Pancreas (tissue), 10 donors: ENCODE data around the gene SRPX2. TPM values are rescaled to one million over a fixed set of nuclear protein-coding genes. Genes with fewer than 3 reads are reported as not detected.

Source experiments
- ATAC-seq, 4 donors: fragments of 200-7000 bp; cut with Tn5 transposase; one replicate each; pipeline versions ENCODE4 v1.8.0 to v1.9.1; 2020; ENCODE audit warnings: mild to moderate bottlenecking in 4 of 4, moderate library complexity in 4 of 4
- DNase-seq, 6 donors: peaks; one replicate each; pipeline ENCODE4 v3.0.0-alpha.2; 2020
- FAIRE-seq: peaks from 2 replicates; lab custom pipeline; 2012; peaks lifted over from hg19 to GRCh38; lab: Jason Lieb, UNC
- H3K27ac ChIP-seq, 4 donors: fragments of 200-600 bp; sonication (generic); 1 replicate in 3 of 4; 2 replicates in 1 of 4; pipeline versions ENCODE4 v1.5.0 to v1.8.0; 2020
- H3K27me3 ChIP-seq, 4 donors: fragments of 200-600 bp; one replicate each; pipeline ENCODE4 v1.8.0; 2021
- H3K36me3 ChIP-seq, 3 donors: fragments of 200-600 bp; sonication (generic) in 1 of 3; one replicate each; pipeline versions ENCODE4 v1.5.0 to v1.8.0; 2020 to 2021
- H3K4me1 ChIP-seq, 3 donors: fragments of 200-600 bp; one replicate each; pipeline ENCODE4 v1.8.0; 2021
- H3K4me3 ChIP-seq, 4 donors: fragments of 200-600 bp; sonication (generic) in 2 of 4; one replicate each; pipeline versions ENCODE4 v1.5.0 to v1.8.0; 2020 to 2021
- H3K9me3 ChIP-seq, 4 donors: fragments of 200-600 bp; one replicate each; pipeline ENCODE4 v1.8.0; 2021
- WGBS, 2 donors: extraction: QIAGEN DNeasy Blood & Tissue Kit; methylation state at CpG; one replicate each; pipeline ENCODE4 v1.1.7; 2013; 5-methylcytosine and 5-hydroxymethylcytosine counted together
- intact Hi-C, 3 donors: fragments of 100-400 bp; cut with DNase I; formaldehyde crosslinking; loops; one replicate each; pipeline versions ENCODE4 v1.11.1 to v1.14.2; 2022
- polyA plus RNA-seq, 2 donors: library from polyadenylated mRNA; stranded (reverse); fragments of 200-250 nt; gene quantifications; one replicate each; pipeline ENCODE4 v1.2.3, GENCODE V29; 2013
- total RNA-seq, 6 donors: library from RNA; stranded (reverse); fragmentation: NEBNext Ultra II Directional in 4 of 6; extraction: Animal tissue kit (Norgen Biotek cat#: 25700) in 4 of 6; gene quantifications; one replicate each; pipeline versions ENCODE4 v1.2.1 to v1.2.4, GENCODE V29; 2021 to 2023
- TF ChIP-seq, protein P1 (sequence below), 4 donors: fragments of 200-600 bp; sonication (generic) in 3 of 4; IDR thresholded peaks; one replicate each; pipeline versions ENCODE4 v1.5.0 to v1.8.0; 2021; ENCODE audit warnings: antibody characterized with exemption in 4 of 4
- donor health status: healthy with polysubstance abuse.
- donor health status: DM: no; HTN: no; CAD: no; lungs with moderate emphysema.
- donor health status: DM: no; HTN: no; CAD: no.
- donor health status: control.
- donor health status: control.
- donor health status: Bipolar disorder and iron deficiency.
- donor health status: DM: yes; HTN: yes; CAD: no.
- donor health status: DM: no; HTN: no; CAD: no.
- donor health status: DM: no; HTN: no; CAD: no.
- donor health status: DM: yes; HTN: yes; CAD: no.

SRPX2 gene
- total and polyA plus RNA-seq, 8 donors: 0.98 to 13.1 (median 2.5) TPM

- 35 to 49% methylated on average over 2 of the region's 2 CpGs for WGBS, 2 donors
- H3K27me3 ChIP-seq: peaks cover 0 to 14% (median 2%) of the 10 kb centered on the region in 4 donors
- no peak overlapping the region for H3K4me3 ChIP-seq
- intact Hi-C loops: no loop called here
- DNase-seq: no peak
- no peak for FAIRE-seq
- no peaks in the 10 kb centered on the region for H3K4me1 ChIP-seq
- H3K36me3 ChIP-seq: no peaks in the 10 kb centered on the region
- H3K9me3 ChIP-seq: no peaks in the 10 kb centered on the region
- ATAC-seq: no peak
- TF ChIP-seq, protein P1, sequence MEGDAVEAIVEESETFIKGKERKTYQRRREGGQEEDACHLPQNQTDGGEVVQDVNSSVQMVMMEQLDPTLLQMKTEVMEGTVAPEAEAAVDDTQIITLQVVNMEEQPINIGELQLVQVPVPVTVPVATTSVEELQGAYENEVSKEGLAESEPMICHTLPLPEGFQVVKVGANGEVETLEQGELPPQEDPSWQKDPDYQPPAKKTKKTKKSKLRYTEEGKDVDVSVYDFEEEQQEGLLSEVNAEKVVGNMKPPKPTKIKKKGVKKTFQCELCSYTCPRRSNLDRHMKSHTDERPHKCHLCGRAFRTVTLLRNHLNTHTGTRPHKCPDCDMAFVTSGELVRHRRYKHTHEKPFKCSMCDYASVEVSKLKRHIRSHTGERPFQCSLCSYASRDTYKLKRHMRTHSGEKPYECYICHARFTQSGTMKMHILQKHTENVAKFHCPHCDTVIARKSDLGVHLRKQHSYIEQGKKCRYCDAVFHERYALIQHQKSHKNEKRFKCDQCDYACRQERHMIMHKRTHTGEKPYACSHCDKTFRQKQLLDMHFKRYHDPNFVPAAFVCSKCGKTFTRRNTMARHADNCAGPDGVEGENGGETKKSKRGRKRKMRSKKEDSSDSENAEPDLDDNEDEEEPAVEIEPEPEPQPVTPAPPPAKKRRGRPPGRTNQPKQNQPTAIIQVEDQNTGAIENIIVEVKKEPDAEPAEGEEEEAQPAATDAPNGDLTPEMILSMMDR (IDR thresholded peaks at IDR 0.05): no peak
- no peak overlapping the region for H3K27ac ChIP-seq
Measured at GRCh38 chrX:100663642-100664041, 19.6 kb downstream of the SRPX2 start.

DNA sequence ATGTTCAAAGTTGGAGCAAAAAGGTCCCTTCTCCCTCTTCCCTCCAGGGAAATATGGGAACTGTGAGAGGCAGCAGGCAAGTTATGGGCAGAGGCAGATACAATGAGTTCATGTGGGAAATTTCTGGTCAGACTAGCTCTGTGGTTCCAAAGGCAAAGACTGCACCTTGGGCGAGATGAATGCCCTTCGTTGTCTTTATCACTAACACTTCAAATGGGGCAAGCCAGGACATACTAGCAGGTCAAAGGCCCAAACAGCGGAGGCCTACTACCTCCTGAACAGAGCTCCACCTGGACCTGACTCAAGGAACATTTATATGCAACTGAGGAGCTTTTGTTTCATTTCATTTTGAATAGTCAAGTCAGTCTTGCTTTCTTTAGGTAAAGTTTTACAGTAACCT lies 29.0 kb downstream of the SRPX2 start:
- FAIRE-seq (no peak), ATAC-seq (no peak), DNase-seq (no peak)
- Histone ChIP-seq H3K4me3 (no peak overlapping the region), H3K27me3 (no peaks in the 10 kb centered on the region), H3K4me1 (no peaks in the 10 kb centered on the region), H3K9me3 (no peaks in the 10 kb centered on the region), H3K27ac (no peak overlapping the region), H3K36me3 (no peaks in the 10 kb centered on the region)
- 75 to 79% methylated on average over 3 of the region's 3 CpGs for WGBS, 2 donors
- intact Hi-C loops: no loop called here
- TF ChIP-seq, protein P1 (IDR thresholded peaks at IDR 0.05): no peak

GRCh38 chrX:100673397-100673953 lies 29.5 kb downstream of the SRPX2 start:
- DNase-seq (no peak), FAIRE-seq (no peak), ATAC-seq (peak in 1 of 4 donors; percentile 32)
- Histone ChIP-seq H3K27me3 (no peaks in the 10 kb centered on the region), H3K4me1 (no peaks in the 10 kb centered on the region), H3K9me3 (no peaks in the 10 kb centered on the region), H3K27ac (no peak overlapping the region), H3K36me3 (no peaks in the 10 kb centered on the region), H3K4me3 (no peak overlapping the region)
- intact Hi-C loops: no loop called here
- TF ChIP-seq, protein P1 (IDR thresholded peaks at IDR 0.05): no peak
- 54 to 59% methylated on average over 3 of the region's 3 CpGs for WGBS, 2 donors

GRCh38 chrX:100674705-100675104 lies 30.7 kb downstream of the SRPX2 start:
- FAIRE-seq (no peak), ATAC-seq (peak in 1 of 4 donors; percentile 21)

More at GRCh38 chrX:100674705-100675104, 30.7 kb downstream of the SRPX2 start:
- Histone ChIP-seq H3K27ac (no peak overlapping the region), H3K4me1 (no peaks in the 10 kb centered on the region), H3K36me3 (no peaks in the 10 kb centered on the region), H3K27me3 (no peaks in the 10 kb centered on the region), H3K9me3 (no peaks in the 10 kb centered on the region), H3K4me3 (no peak overlapping the region)
- DNase-seq: no peak
- intact Hi-C loops: no loop called here
- TF ChIP-seq, protein P1 (IDR thresholded peaks at IDR 0.05): no peak
- 42 to 70% methylated on average over 2 of the region's 2 CpGs for WGBS, 2 donors
